Esophagus squamous epithelium (tissue), 5 donors: ENCODE measurements around the gene APIP. TPM values are rescaled to one million over a fixed set of nuclear protein-coding genes. Genes with fewer than 3 reads are reported as not detected.

Experiments
- DNase-seq: peaks from one replicate; lab custom pipeline; 2025; lab: John Stamatoyannopoulos, UW
- H3K27ac ChIP-seq, 4 donors: fragments of 200-600 bp; sonication (generic); one replicate each; pipeline ENCODE4 v1.5.1; 2016 to 2019; ENCODE audit warnings: mild to moderate bottlenecking in 1 of 4
- H3K27me3 ChIP-seq, 4 donors: fragments of 200-600 bp; sonication (generic); 1 replicate in 3 of 4; 2 replicates in 1 of 4; pipeline versions ENCODE4 v1.5.1 to v1.6.0; 2017 to 2021; ENCODE audit warnings: antibody characterized with exemption in 1 of 4
- H3K36me3 ChIP-seq, 3 donors: fragments of 200-600 bp; sonication (generic); one replicate each; pipeline ENCODE4 v1.5.1; 2016 to 2019
- H3K4me1 ChIP-seq, 3 donors: fragments of 200-600 bp; sonication (generic); one replicate each; pipeline ENCODE4 v1.5.1; 2017 to 2019
- H3K4me3 ChIP-seq, 4 donors: fragments of 200-600 bp; sonication (generic); 1 replicate in 3 of 4; 2 replicates in 1 of 4; pipeline ENCODE4 v1.5.1; 2016 to 2019; ENCODE audit warnings: mild to moderate bottlenecking in 2 of 4, moderate library complexity in 1 of 4
- H3K9me3 ChIP-seq, 3 donors: fragments of 200-600 bp; sonication (generic); one replicate each; pipeline ENCODE4 v1.5.1; 2016 to 2019
- POLR2A ChIP-seq, 4 donors: fragments of 450-650 bp; IDR thresholded peaks; one replicate each; pipeline ENCODE4 v1.6.1; 2017; ENCODE audit warnings: antibody characterized with exemption in 4 of 4, mild to moderate bottlenecking in 4 of 4, moderate library complexity in 3 of 4
- WGBS, 2 donors: methylation state at CpG; one replicate each; pipeline ENCODE4 v1.1.5; 2018; 5-methylcytosine and 5-hydroxymethylcytosine counted together
- intact Hi-C: fragments of 100-400 bp; cut with DNase I; formaldehyde crosslinking; loops from one replicate; pipeline ENCODE4 v1.15.0; 2022
- total RNA-seq, 4 donors: library from RNA; depleted of rRNA; stranded (reverse); fragments of >200 nt; gene quantifications; one replicate each; pipeline ENCODE4 v1.1.0, GENCODE V29; 2016
- TF ChIP-seq, protein P1 (sequence below), 6 experiments: fragments of 450-650 bp in 4 of 6; fragments of 200-600 bp in 2 of 6; sonication (generic) in 2 of 6; IDR thresholded peaks; one replicate each; pipeline ENCODE4 v1.5.1; 2016 to 2019; ENCODE audit warnings: antibody characterized with exemption in 6 of 6, mild to moderate bottlenecking in 4 of 6, moderate library complexity in 4 of 6
- donor health status: DM: yes; HTN: yes; CAD: no.

APIP gene
- total RNA-seq, 4 donors from 2014 or later: 11.5 to 21.9 (median 17.2) TPM

DNA sequence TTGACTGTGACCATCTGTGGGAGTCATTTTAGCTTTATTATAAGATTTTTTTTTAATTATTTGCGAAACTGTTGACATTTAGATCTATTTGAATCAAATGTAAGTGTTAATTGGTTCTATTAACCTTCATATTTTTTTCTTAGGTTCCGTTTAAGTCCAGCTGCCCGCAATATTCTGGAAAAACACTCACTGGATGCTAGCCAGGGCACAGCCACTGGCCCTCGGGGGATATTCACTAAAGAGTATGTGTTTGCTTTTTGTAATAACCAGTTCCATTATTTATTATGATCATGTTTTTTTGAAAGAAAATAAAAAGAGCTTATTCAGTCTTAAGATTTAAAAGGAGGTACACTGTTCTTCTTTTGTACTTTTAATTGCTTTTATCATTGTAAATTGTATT, 44.1 kb upstream of the APIP start:
- Histone ChIP-seq H3K27ac (no peak overlapping the region), H3K27me3 (no peaks in the 10 kb centered on the region), H3K4me3 (no peak overlapping the region), H3K9me3 (no peaks in the 10 kb centered on the region), H3K36me3 (peaks cover 0 to 47% (median 3%) of the 10 kb centered on the region in 3 donors), H3K4me1 (peaks cover 0 to 13% (median 0%) of the 10 kb centered on the region in 3 donors)
- intact Hi-C loops: no loop called here
- 32 to 55% methylated on average over 4 of the region's 4 CpGs for WGBS, 2 donors
- no peak for DNase-seq
- TF ChIP-seq, protein P1, sequence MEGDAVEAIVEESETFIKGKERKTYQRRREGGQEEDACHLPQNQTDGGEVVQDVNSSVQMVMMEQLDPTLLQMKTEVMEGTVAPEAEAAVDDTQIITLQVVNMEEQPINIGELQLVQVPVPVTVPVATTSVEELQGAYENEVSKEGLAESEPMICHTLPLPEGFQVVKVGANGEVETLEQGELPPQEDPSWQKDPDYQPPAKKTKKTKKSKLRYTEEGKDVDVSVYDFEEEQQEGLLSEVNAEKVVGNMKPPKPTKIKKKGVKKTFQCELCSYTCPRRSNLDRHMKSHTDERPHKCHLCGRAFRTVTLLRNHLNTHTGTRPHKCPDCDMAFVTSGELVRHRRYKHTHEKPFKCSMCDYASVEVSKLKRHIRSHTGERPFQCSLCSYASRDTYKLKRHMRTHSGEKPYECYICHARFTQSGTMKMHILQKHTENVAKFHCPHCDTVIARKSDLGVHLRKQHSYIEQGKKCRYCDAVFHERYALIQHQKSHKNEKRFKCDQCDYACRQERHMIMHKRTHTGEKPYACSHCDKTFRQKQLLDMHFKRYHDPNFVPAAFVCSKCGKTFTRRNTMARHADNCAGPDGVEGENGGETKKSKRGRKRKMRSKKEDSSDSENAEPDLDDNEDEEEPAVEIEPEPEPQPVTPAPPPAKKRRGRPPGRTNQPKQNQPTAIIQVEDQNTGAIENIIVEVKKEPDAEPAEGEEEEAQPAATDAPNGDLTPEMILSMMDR (IDR thresholded peaks at IDR 0.05): no peak
- TF ChIP-seq POLR2A (IDR thresholded peaks at IDR 0.05): no peak

DNA sequence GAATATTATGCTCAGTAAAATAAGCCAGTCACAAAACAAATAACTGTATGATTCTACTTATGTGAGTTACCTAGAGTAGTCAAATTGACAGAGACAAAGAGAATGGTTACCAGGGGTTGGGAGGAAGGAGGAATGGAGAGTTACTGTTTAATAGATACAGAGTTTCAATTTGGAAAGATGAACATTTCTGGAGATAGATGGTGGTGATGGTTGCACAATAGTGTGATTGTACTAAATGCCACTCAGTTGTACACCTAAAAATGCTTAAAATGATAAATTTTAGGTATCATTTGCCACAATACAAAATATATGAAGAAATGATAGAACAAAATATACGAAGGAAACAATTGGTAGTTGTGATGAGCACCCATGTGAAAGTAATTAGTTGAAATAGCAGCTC, 43.6 kb upstream of the APIP start:
- H3K36me3 ChIP-seq: peaks cover 0 to 42% (median 0%) of the 10 kb centered on the region in 3 donors
- DNase-seq: no peak
- H3K4me1 ChIP-seq: peaks cover 0 to 13% (median 0%) of the 10 kb centered on the region in 3 donors
- intact Hi-C loops: no loop called here
- 86 to 93% methylated on average over 1 of the region's 1 CpG for WGBS, 2 donors
- H3K27ac ChIP-seq: no peak overlapping the region
- TF ChIP-seq, protein P1 (IDR thresholded peaks at IDR 0.05): no peak
- TF ChIP-seq POLR2A (IDR thresholded peaks at IDR 0.05): no peak
- no peaks in the 10 kb centered on the region for H3K9me3 ChIP-seq
- no peaks in the 10 kb centered on the region for H3K27me3 ChIP-seq
- no peak overlapping the region for H3K4me3 ChIP-seq

DNA sequence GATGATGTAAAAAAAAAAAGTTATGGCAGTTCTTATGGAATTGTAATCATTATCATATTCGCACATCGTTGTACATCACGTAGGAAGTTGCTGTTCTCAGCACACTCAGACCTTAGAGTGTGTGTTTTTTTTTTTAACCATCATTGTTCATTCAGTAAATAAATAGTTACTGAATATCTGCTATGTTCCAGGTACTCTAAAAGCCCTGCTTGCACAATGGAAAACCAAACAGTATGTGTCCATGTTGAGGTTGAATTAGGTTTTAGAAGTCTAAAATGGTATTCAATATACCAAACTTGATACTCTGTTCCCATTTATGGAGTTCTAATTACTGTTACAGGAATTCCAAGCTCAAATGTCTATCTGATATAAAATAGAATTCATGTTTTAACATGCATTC, 41.4 kb upstream of the APIP start:
- H3K4me1 ChIP-seq: peaks cover 0 to 13% (median 0%) of the 10 kb centered on the region in 3 donors
- no peaks in the 10 kb centered on the region for H3K27me3 ChIP-seq
- no peaks in the 10 kb centered on the region for H3K9me3 ChIP-seq
- intact Hi-C loops: no loop called here
- WGBS, 2 donors: 94 to 99% methylated on average over 3 of the region's 3 CpGs
- no peak overlapping the region for H3K4me3 ChIP-seq
- DNase-seq: no peak
- TF ChIP-seq POLR2A (IDR thresholded peaks at IDR 0.05): no peak
- TF ChIP-seq, protein P1 (IDR thresholded peaks at IDR 0.05): no peak
- H3K27ac ChIP-seq: no peak overlapping the region
- peaks cover 0 to 26% (median 0%) of the 10 kb centered on the region in 3 donors for H3K36me3 ChIP-seq

DNA sequence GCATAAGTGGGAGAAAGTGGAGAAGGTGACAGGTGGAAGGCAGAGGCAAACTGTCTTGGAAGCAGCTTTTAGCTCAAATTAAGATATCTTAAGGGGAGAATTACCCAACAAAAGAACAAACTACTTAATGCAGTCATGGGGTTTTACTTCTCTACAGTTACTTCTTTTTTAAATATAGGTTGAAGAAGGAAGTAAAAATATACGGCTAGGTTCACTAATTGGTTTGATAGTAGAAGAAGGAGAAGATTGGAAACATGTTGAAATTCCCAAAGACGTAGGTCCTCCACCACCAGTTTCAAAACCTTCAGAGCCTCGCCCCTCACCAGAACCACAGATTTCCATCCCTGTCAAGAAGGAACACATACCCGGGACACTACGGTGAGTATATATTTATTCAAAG, 41.0 kb upstream of the APIP start:
- 75 to 87% methylated on average over 5 of the region's 5 CpGs for WGBS, 2 donors
- no peak for DNase-seq
- Histone ChIP-seq H3K27ac (no peak overlapping the region), H3K27me3 (no peaks in the 10 kb centered on the region), H3K4me3 (no peak overlapping the region), H3K9me3 (no peaks in the 10 kb centered on the region), H3K36me3 (peaks cover 0 to 26% (median 0%) of the 10 kb centered on the region in 3 donors), H3K4me1 (peaks cover 0 to 13% (median 0%) of the 10 kb centered on the region in 3 donors)
- intact Hi-C loops: no loop called here
- TF ChIP-seq, protein P1 (IDR thresholded peaks at IDR 0.05): no peak
- TF ChIP-seq POLR2A (IDR thresholded peaks at IDR 0.05): no peak

DNA sequence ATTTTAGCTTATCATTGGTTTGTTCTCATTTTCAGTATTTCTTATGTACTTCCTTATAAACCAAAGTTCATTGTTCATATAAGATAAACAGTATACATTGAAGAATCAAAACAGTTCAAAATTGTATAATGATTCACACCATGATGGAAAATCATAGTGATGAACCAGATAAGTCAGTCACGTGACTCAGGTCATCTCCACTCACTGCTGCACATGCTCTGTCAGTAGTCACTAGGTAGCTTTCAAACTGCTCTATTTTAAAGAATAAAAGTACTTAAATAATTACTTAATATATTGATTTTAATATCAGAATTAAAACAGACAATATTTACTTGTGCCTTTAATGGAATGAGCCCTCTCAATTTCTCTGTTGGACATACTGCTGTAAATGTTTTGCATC, 37.8 kb upstream of the APIP start:
- H3K27me3 ChIP-seq: no peaks in the 10 kb centered on the region
- H3K9me3 ChIP-seq: no peaks in the 10 kb centered on the region
- peaks cover 0 to 25% (median 0%) of the 10 kb centered on the region in 3 donors for H3K36me3 ChIP-seq
- DNase-seq: no peak
- no peak for TF ChIP-seq POLR2A (IDR thresholded peaks at IDR 0.05)
- TF ChIP-seq, protein P1 (IDR thresholded peaks at IDR 0.05): no peak
- H3K4me1 ChIP-seq: peaks cover 0 to 2% (median 0%) of the 10 kb centered on the region in 3 donors
- intact Hi-C loops: no loop called here
- no peak overlapping the region for H3K27ac ChIP-seq
- H3K4me3 ChIP-seq: no peak overlapping the region
- WGBS, 2 donors: 93 to 100% methylated on average over 1 of the region's 1 CpG
